ENCODE data around the gene H2AZ2.

Gene H2AZ2

GRCh38 chr7:44889086-44889781 lies 41.3 kb upstream of the H2AZ2 start:
- no peak for DNase-seq (ENCODE audit: low spot score)
- no peak for TF ChIP-seq CTCF (IDR thresholded peaks at IDR 0.05; ENCODE audit: extremely low read depth, missing control alignments)

- DNase-seq (ENCODE audit: low spot score): no peak
- no peak for TF ChIP-seq CTCF (IDR thresholded peaks at IDR 0.05; ENCODE audit: extremely low read depth, missing control alignments)
These were observed 39.4 kb upstream of the H2AZ2 start for GRCh38 chr7:44887293-44887692.

GRCh38 chr7:44885394-44886317 lies 37.8 kb upstream of the H2AZ2 start, which contains the start of gene PURB:
Gene PURB (minus strand): TSS chr7:44885530. CDS start chr7:44885348, 182 bp downstream.
- peak; percentile 97 for DNase-seq (ENCODE audit: low spot score)
- TF ChIP-seq CTCF (IDR thresholded peaks at IDR 0.05; ENCODE audit: extremely low read depth, missing control alignments): no peak

GRCh38 chr7:44884621-44885393 lies 36.9 kb upstream of the H2AZ2 start:
- TF ChIP-seq CTCF (IDR thresholded peaks at IDR 0.05; ENCODE audit: extremely low read depth, missing control alignments): no peak

GRCh38 chr7:44883961-44884620 lies 36.2 kb upstream of the H2AZ2 start:
- TF ChIP-seq CTCF (IDR thresholded peaks at IDR 0.05; ENCODE audit: extremely low read depth, missing control alignments): no peak
- DNase-seq (ENCODE audit: low spot score): no peak

More at GRCh38 chr7:44884621-44885393, 36.9 kb upstream of the H2AZ2 start:
- peak; percentile 57 for DNase-seq (ENCODE audit: low spot score)

GRCh38 chr7:44882899-44883298 lies 35.0 kb upstream of the H2AZ2 start:
- no peak for DNase-seq (ENCODE audit: low spot score)
- no peak for TF ChIP-seq CTCF (IDR thresholded peaks at IDR 0.05; ENCODE audit: extremely low read depth, missing control alignments)

Measured in GM20000 (cell line).